ACHN (cell line): Measurements from ENCODE around the gene DEFB131B.
"Not testable (repeated sequence)": the region's sequence is repeated elsewhere in the genome, so short reads cannot be mapped to it uniquely, and the experiment has no call there.

Experiments used
- DNase-seq: peaks from one replicate; pipeline ENCODE4 v3.0.0-alpha.2; 2015
- in situ Hi-C: cut with HindIII; loops from 2 replicates; pipeline ENCODE4 v1.10.0; 2017; ENCODE audit warnings: low sequenced_read_pairs, low pct_ligation_motif_present, low pct_unique_long_range_greater_than_20kb

DEFB131B gene

GRCh38 chr11:71901137-71901536 lies 22.9 kb downstream of the DEFB131B start:
- DNase-seq, in situ Hi-C loops: not testable (repeated sequence)

- in situ Hi-C loops, result no loop called here
- DNase-seq, result no peak
Measured at GRCh38 chr11:71908218-71908617, 30.0 kb downstream of the DEFB131B start.

GRCh38 chr11:71910775-71911174 lies 32.5 kb downstream of the DEFB131B start:
- in situ Hi-C loops, DNase-seq: not testable (repeated sequence)

GRCh38 chr11:71911321-71911985 lies 33.2 kb downstream of the DEFB131B start:
- DNase-seq, result peak; percentile 9
- in situ Hi-C loops, result not testable (repeated sequence)

GRCh38 chr11:71911986-71912340 lies 33.7 kb downstream of the DEFB131B start:
- DNase-seq, in situ Hi-C loops: not testable (repeated sequence)

GRCh38 chr11:71913756-71914526 lies 35.7 kb downstream of the DEFB131B start:
- no peak for DNase-seq
- in situ Hi-C loops, result no loop called here

GRCh38 chr11:71914617-71915189 lies 36.5 kb downstream of the DEFB131B start:
- in situ Hi-C loops, result no loop called here
- no peak for DNase-seq

- in situ Hi-C loops, result no loop called here
- no peak for DNase-seq
Measured at GRCh38 chr11:71917646-71918140, 39.4 kb downstream of the DEFB131B start.

GRCh38 chr11:71927820-71928736 lies 49.8 kb downstream of the DEFB131B start, which contains the start of gene XNDC1N:
TSS of gene XNDC1N (minus strand) at chr11:71928594. CDS start at chr11:71923353, 5,241 bp downstream.
- in situ Hi-C loops, result no loop called here
- peak; percentile 85 for DNase-seq

- DNase-seq, result peak; percentile 93
- in situ Hi-C loops, result no loop called here
Measured at GRCh38 chr11:71928737-71929443, 50.6 kb downstream of the DEFB131B start, which contains the start of gene RNF121. TSS of gene RNF121 (plus strand) at chr11:71929046. CDS start at chr11:71929062, 16 bp downstream.

GRCh38 chr11:71929491-71929890 lies 51.2 kb downstream of the DEFB131B start:
- DNase-seq, result no peak
- in situ Hi-C loops, result no loop called here

GRCh38 chr11:71930556-71931244 lies 52.4 kb downstream of the DEFB131B start:
- in situ Hi-C loops, result no loop called here
- no peak for DNase-seq

- no peak for DNase-seq
- in situ Hi-C loops, result no loop called here
Measured at GRCh38 chr11:71931245-71931602, 53.0 kb downstream of the DEFB131B start.

- in situ Hi-C loops, result no loop called here
- DNase-seq, result peak; percentile 25
Measured at GRCh38 chr11:71933141-71933933, 55.1 kb downstream of the DEFB131B start.
